ENCODE results near the gene DRAP1. TPM values are rescaled to one million over a fixed set of nuclear protein-coding genes. Genes with fewer than 3 reads are reported as not detected.
A peak's percentile ranks its signal among the peaks of the same experiment; 100 is the strongest.

DRAP1 gene
- total RNA-seq, 1 donor from 2014 or later: 106 TPM

DNA sequence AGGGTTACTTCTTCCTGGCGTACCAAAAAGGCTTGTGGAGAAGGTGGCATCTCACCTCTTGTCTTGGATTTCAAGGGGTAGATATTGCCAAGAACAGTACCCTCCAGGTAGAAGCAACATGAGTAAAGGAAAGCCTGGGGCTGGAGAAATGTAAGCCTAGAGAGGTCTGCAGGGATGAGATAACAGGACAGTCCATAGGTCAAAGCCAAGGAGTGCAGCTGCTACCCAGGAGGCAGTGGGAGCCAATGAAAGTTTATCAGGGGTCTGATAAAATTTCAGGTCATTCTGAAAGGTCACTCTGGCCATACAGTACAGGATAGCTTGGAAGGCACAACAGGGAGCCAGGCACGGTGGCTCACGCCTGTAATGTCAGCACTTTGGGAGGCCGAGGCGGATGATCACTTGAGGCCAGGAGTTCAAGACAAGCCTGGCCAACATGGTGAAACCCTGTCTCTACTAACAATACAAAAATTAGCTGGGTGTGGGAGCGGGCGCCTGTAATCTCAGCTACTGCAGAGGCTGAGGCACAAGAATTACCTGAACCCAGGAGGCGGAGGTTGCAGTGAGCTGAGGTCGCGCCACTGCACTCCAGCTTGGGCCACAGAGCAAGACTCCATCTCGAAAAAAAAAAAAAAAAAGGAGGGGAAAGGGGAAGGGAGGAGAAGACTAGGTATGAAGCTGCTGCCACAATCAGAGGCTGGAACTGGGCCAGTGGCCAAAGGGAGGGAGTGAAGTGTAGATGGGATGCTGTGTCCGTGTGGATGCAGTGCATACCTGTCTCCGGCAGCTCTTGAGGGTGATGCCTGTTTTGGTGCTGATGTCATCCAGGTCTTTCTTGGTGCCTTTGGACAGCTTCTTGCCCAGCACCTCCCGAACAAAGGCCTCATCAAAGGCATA, 32.2 kb upstream of the DRAP1 start:
- no peaks in the 10 kb centered on the region for H3K9me3 Mint-ChIP-seq (ENCODE audit: unreplicated experiment)
- H3K36me3 Mint-ChIP-seq (ENCODE audit: unreplicated experiment): peaks cover 22% of the 10 kb centered on the region
- TF ChIP-seq, protein P1, sequence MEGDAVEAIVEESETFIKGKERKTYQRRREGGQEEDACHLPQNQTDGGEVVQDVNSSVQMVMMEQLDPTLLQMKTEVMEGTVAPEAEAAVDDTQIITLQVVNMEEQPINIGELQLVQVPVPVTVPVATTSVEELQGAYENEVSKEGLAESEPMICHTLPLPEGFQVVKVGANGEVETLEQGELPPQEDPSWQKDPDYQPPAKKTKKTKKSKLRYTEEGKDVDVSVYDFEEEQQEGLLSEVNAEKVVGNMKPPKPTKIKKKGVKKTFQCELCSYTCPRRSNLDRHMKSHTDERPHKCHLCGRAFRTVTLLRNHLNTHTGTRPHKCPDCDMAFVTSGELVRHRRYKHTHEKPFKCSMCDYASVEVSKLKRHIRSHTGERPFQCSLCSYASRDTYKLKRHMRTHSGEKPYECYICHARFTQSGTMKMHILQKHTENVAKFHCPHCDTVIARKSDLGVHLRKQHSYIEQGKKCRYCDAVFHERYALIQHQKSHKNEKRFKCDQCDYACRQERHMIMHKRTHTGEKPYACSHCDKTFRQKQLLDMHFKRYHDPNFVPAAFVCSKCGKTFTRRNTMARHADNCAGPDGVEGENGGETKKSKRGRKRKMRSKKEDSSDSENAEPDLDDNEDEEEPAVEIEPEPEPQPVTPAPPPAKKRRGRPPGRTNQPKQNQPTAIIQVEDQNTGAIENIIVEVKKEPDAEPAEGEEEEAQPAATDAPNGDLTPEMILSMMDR (IDR thresholded peaks at IDR 0.05): no peak
- peak overlapping the region; percentile 98 for H3K4me3 Mint-ChIP-seq (ENCODE audit: unreplicated experiment)
- no peaks in the 10 kb centered on the region for H3K27me3 Mint-ChIP-seq (ENCODE audit: unreplicated experiment)
- peak overlapping the region; percentile 99 for H3K27ac Mint-ChIP-seq (ENCODE audit: unreplicated experiment)
- H3K4me1 Mint-ChIP-seq (ENCODE audit: unreplicated experiment): peaks cover 46% of the 10 kb centered on the region
- no peak for DNase-seq (ENCODE audit: extremely low spot score, unreplicated experiment)

DNA sequence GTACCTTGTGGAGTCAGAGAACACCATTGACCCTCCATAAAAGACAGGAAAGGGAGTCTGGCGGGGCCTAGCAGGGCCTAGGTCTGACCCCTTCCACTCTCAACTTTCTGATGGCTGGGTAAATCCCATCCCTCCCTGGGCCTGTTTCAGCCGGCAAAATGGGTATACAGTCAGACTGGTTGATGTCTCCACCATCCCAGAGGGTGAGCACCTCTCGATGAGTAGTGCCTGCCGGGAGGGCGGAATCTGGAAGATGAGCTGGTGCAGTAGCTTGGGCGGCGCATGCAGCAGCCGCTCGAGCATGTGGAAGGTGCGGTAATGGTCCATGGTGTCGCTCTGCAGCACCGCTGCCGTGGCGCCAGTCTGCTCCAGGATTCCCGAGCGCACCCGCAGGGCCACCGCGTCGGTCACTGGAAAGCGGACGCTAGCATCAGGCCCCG, 31.5 kb upstream of the DRAP1 start:
- Mint-ChIP-seq H3K27ac (ENCODE audit: unreplicated experiment) (peak overlapping the region; percentile 99), H3K27me3 (ENCODE audit: unreplicated experiment) (no peaks in the 10 kb centered on the region), H3K4me1 (ENCODE audit: unreplicated experiment) (peaks cover 53% of the 10 kb centered on the region), H3K4me3 (ENCODE audit: unreplicated experiment) (peak overlapping the region; percentile 98), H3K9me3 (ENCODE audit: unreplicated experiment) (no peaks in the 10 kb centered on the region), H3K36me3 (ENCODE audit: unreplicated experiment) (peaks cover 24% of the 10 kb centered on the region)
- no peak for DNase-seq (ENCODE audit: extremely low spot score, unreplicated experiment)
- TF ChIP-seq, protein P1 (IDR thresholded peaks at IDR 0.05): no peak

DNA sequence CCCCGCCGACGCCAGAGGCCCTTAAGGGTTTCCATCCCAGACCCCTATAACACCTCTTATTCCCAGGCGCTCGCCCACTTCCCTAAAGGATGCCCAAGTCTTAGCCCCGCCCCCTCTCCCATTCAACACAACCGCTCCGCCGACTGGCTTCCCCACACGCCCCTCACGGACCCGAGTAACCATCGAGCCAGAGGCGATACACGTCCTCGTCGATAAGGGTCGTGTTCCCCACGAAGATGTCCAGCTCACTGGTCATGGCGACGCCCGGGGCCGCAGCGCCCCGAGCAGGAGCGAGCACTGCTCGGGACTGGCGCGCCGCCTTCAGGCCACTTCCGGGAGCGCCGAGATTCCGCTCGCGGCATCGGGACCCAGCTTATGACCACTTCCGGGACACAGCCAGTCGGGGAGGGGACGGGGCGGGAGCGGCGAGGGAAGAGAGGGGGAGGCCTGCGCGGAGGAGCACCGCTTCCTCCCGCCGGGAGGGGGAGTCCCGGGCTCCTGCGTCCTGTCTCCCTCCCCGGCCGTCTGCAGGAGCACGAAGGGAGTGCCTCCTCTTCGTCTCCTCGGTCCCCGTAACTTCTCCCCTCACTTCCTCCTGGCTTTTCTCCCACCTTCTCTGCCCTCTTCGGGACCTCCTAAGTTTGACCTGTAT, 30.9 kb upstream of the DRAP1 start, which contains the start of gene FIBP:
Gene FIBP, minus strand, starts transcription at position 309 of the 652 bp plus-strand sequence. Its CDS starts 53 bp downstream, at position 256.
- peak within 1 kb of the TSS; percentile 98 for H3K4me3 Mint-ChIP-seq (ENCODE audit: unreplicated experiment)
- peaks cover 58% of the 10 kb centered on the region for H3K4me1 Mint-ChIP-seq (ENCODE audit: unreplicated experiment)
- peak; percentile 99 for DNase-seq (ENCODE audit: extremely low spot score, unreplicated experiment)
- peaks cover 24% of the 10 kb centered on the region for H3K36me3 Mint-ChIP-seq (ENCODE audit: unreplicated experiment)
- TF ChIP-seq, protein P1 (IDR thresholded peaks at IDR 0.05): peak; percentile 78
- H3K27ac Mint-ChIP-seq (ENCODE audit: unreplicated experiment): peak within 1 kb of the TSS; percentile 99
- no peaks in the 10 kb centered on the region for H3K27me3 Mint-ChIP-seq (ENCODE audit: unreplicated experiment)
- H3K9me3 Mint-ChIP-seq (ENCODE audit: unreplicated experiment): no peaks in the 10 kb centered on the region

DNA sequence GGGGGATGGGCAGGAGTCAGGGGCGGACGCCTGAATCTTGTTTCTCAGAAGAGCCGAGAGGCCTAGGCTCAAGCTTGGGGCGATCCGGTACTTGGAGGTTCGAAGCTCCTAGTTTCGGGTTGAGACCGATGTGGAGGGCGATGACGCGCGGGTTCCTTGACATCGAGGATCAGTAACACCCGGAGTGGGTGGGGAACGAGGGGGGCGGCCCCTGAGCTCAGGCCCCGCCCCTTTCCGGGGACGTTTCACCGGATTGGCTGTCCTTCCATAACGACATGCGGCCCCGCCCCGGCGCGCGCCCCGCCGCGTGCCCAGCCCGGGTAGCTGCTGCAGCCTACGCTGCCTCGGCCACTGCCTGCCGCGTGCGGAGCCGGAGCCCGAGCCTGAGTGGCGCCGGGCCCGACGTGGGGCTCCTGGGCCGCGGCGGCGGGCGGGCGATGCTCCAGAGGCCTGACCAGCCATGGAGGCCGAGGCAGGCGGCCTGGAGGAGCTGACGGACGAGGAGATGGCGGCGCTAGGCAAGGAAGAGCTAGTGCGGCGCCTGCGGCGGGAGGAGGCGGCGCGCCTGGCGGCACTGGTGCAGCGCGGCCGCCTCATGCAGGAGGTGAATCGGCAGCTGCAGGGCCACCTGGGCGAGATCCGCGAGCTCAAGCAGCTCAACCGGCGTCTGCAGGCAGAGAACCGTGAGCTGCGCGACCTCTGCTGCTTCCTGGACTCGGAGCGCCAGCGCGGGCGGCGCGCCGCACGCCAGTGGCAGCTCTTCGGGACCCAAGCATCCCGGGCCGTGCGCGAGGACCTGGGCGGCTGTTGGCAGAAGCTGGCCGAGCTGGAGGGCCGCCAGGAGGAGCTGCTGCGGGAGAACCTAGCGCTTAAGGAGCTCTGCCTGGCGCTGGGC, 28.7 kb upstream of the DRAP1 start, which contains the start of gene CCDC85B:
Gene CCDC85B, plus strand, starts transcription at position 350 of the 895 bp plus-strand sequence. Its CDS starts 111 bp downstream, at position 461.
- Mint-ChIP-seq H3K36me3 (ENCODE audit: unreplicated experiment) (peaks cover 14% of the 10 kb centered on the region), H3K4me1 (ENCODE audit: unreplicated experiment) (peaks cover 65% of the 10 kb centered on the region)

More for the DNA sequence above, 28.7 kb upstream of the DRAP1 start, which contains the start of gene CCDC85B:
- H3K27me3 Mint-ChIP-seq (ENCODE audit: unreplicated experiment): no peaks in the 10 kb centered on the region
- peak; percentile 98 for DNase-seq (ENCODE audit: extremely low spot score, unreplicated experiment)
- peak within 1 kb of the TSS; percentile 98 for H3K4me3 Mint-ChIP-seq (ENCODE audit: unreplicated experiment)
- peak within 1 kb of the TSS; percentile 99 for H3K27ac Mint-ChIP-seq (ENCODE audit: unreplicated experiment)
- TF ChIP-seq, protein P1 (IDR thresholded peaks at IDR 0.05): peak; percentile 40
- H3K9me3 Mint-ChIP-seq (ENCODE audit: unreplicated experiment): no peaks in the 10 kb centered on the region

Data from osteocyte (in vitro differentiated cells).